Measurements from ENCODE around the gene ANGPT4. TPM values are rescaled to one million over a fixed set of nuclear protein-coding genes. Genes with fewer than 3 reads are reported as not detected.

The ANGPT4 gene
- total RNA-seq, 1 experiment from 2014 or later: not detected

- H3K79me2 ChIP-seq (ENCODE audit: low read length): no peaks in the 10 kb centered on the region
- no peak for DNase-seq
- H2AFZ ChIP-seq (ENCODE audit: low read length): no peak overlapping the region
- no peaks in the 10 kb centered on the region for H3K27me3 ChIP-seq (ENCODE audit: low read length)
- H4K20me1 ChIP-seq (ENCODE audit: insufficient read depth, low read depth, low read length): no peaks in the 10 kb centered on the region
- H3K36me3 ChIP-seq (ENCODE audit: insufficient read depth, low read length): no peaks in the 10 kb centered on the region
- H3K9ac ChIP-seq (ENCODE audit: low read length): no peak overlapping the region
- H3K4me2 ChIP-seq (ENCODE audit: low read depth, low read length, poor library complexity, severe bottlenecking): no peak overlapping the region
- H3K27ac ChIP-seq (ENCODE audit: low read length): no peak overlapping the region
- H3K4me3 ChIP-seq (ENCODE audit: low read length): no peak overlapping the region
- H3K9me2 ChIP-seq (replicated peaks; ENCODE audit: insufficient read depth, low read length): no peaks in the 10 kb centered on the region
- no peaks in the 10 kb centered on the region for H3K4me1 ChIP-seq (ENCODE audit: low read length)
- no peaks in the 10 kb centered on the region for H3K9me3 ChIP-seq (ENCODE audit: low read length)
Measured at GRCh38 chr20:881783-882144, 34.4 kb downstream of the ANGPT4 start.

- no peak overlapping the region for H3K27ac ChIP-seq (ENCODE audit: low read length)
- H3K4me3 ChIP-seq (ENCODE audit: low read length): no peak overlapping the region
- H3K9me2 ChIP-seq (replicated peaks; ENCODE audit: insufficient read depth, low read length): no peaks in the 10 kb centered on the region
- no peak overlapping the region for H3K9ac ChIP-seq (ENCODE audit: low read length)
- H3K36me3 ChIP-seq (ENCODE audit: insufficient read depth, low read length): no peaks in the 10 kb centered on the region
- no peak for DNase-seq
- no peaks in the 10 kb centered on the region for H4K20me1 ChIP-seq (ENCODE audit: insufficient read depth, low read depth, low read length)
- no peaks in the 10 kb centered on the region for H3K79me2 ChIP-seq (ENCODE audit: low read length)
- no peaks in the 10 kb centered on the region for H3K9me3 ChIP-seq (ENCODE audit: low read length)
- H3K4me2 ChIP-seq (ENCODE audit: low read depth, low read length, poor library complexity, severe bottlenecking): no peak overlapping the region
- H3K4me1 ChIP-seq (ENCODE audit: low read length): no peaks in the 10 kb centered on the region
- H2AFZ ChIP-seq (ENCODE audit: low read length): no peak overlapping the region
- H3K27me3 ChIP-seq (ENCODE audit: low read length): no peaks in the 10 kb centered on the region
Measured at GRCh38 chr20:881051-881782, 34.9 kb downstream of the ANGPT4 start.

GRCh38 chr20:879626-880025, 36.5 kb downstream of the ANGPT4 start:
- Histone ChIP-seq H2AFZ (ENCODE audit: low read length) (no peak overlapping the region), H3K79me2 (ENCODE audit: low read length) (no peaks in the 10 kb centered on the region), H3K36me3 (ENCODE audit: insufficient read depth, low read length) (no peaks in the 10 kb centered on the region), H3K4me1 (ENCODE audit: low read length) (no peaks in the 10 kb centered on the region), H3K9me3 (ENCODE audit: low read length) (no peaks in the 10 kb centered on the region), H3K27ac (ENCODE audit: low read length) (no peak overlapping the region), H3K9me2 (replicated peaks; ENCODE audit: insufficient read depth, low read length) (no peaks in the 10 kb centered on the region), H3K4me3 (ENCODE audit: low read length) (no peak overlapping the region), H3K4me2 (ENCODE audit: low read depth, low read length, poor library complexity, severe bottlenecking) (no peak overlapping the region), H4K20me1 (ENCODE audit: insufficient read depth, low read depth, low read length) (no peaks in the 10 kb centered on the region), H3K9ac (ENCODE audit: low read length) (no peak overlapping the region), H3K27me3 (ENCODE audit: low read length) (no peaks in the 10 kb centered on the region)
- no peak for DNase-seq

- H3K27ac ChIP-seq (ENCODE audit: low read length): no peak overlapping the region
- H3K79me2 ChIP-seq (ENCODE audit: low read length): no peaks in the 10 kb centered on the region
- no peak overlapping the region for H3K9ac ChIP-seq (ENCODE audit: low read length)
- H3K9me3 ChIP-seq (ENCODE audit: low read length): no peaks in the 10 kb centered on the region
- H4K20me1 ChIP-seq (ENCODE audit: insufficient read depth, low read depth, low read length): no peaks in the 10 kb centered on the region
- no peak overlapping the region for H3K4me2 ChIP-seq (ENCODE audit: low read depth, low read length, poor library complexity, severe bottlenecking)
- H3K9me2 ChIP-seq (replicated peaks; ENCODE audit: insufficient read depth, low read length): no peaks in the 10 kb centered on the region
- no peaks in the 10 kb centered on the region for H3K4me1 ChIP-seq (ENCODE audit: low read length)
- H3K27me3 ChIP-seq (ENCODE audit: low read length): no peaks in the 10 kb centered on the region
- no peak overlapping the region for H2AFZ ChIP-seq (ENCODE audit: low read length)
- DNase-seq: peak; percentile 67
- no peak overlapping the region for H3K4me3 ChIP-seq (ENCODE audit: low read length)
- H3K36me3 ChIP-seq (ENCODE audit: insufficient read depth, low read length): no peaks in the 10 kb centered on the region
Measured at GRCh38 chr20:878511-879307, 37.4 kb downstream of the ANGPT4 start.

- H3K4me1 ChIP-seq (ENCODE audit: low read length): no peaks in the 10 kb centered on the region
Measured at GRCh38 chr20:877814-878213, 38.3 kb downstream of the ANGPT4 start.

GRCh38 chr20:875115-875514, 41.0 kb downstream of the ANGPT4 start:
- Histone ChIP-seq H3K9me3 (ENCODE audit: low read length) (no peaks in the 10 kb centered on the region), H3K4me3 (ENCODE audit: low read length) (no peak overlapping the region), H3K4me1 (ENCODE audit: low read length) (no peaks in the 10 kb centered on the region), H3K36me3 (ENCODE audit: insufficient read depth, low read length) (no peaks in the 10 kb centered on the region), H3K4me2 (ENCODE audit: low read depth, low read length, poor library complexity, severe bottlenecking) (no peak overlapping the region), H3K79me2 (ENCODE audit: low read length) (no peaks in the 10 kb centered on the region), H3K9me2 (replicated peaks; ENCODE audit: insufficient read depth, low read length) (no peaks in the 10 kb centered on the region), H3K9ac (ENCODE audit: low read length) (no peak overlapping the region), H3K27ac (ENCODE audit: low read length) (no peak overlapping the region), H2AFZ (ENCODE audit: low read length) (no peak overlapping the region), H4K20me1 (ENCODE audit: insufficient read depth, low read depth, low read length) (no peaks in the 10 kb centered on the region), H3K27me3 (ENCODE audit: low read length) (no peaks in the 10 kb centered on the region)
- DNase-seq: no peak

More at GRCh38 chr20:877814-878213, 38.3 kb downstream of the ANGPT4 start:
- H3K36me3 ChIP-seq (ENCODE audit: insufficient read depth, low read length): no peaks in the 10 kb centered on the region
- no peaks in the 10 kb centered on the region for H3K9me3 ChIP-seq (ENCODE audit: low read length)
- H4K20me1 ChIP-seq (ENCODE audit: insufficient read depth, low read depth, low read length): no peaks in the 10 kb centered on the region
- no peak overlapping the region for H3K27ac ChIP-seq (ENCODE audit: low read length)
- H3K79me2 ChIP-seq (ENCODE audit: low read length): no peaks in the 10 kb centered on the region
- DNase-seq: no peak
- H2AFZ ChIP-seq (ENCODE audit: low read length): no peak overlapping the region
- H3K9ac ChIP-seq (ENCODE audit: low read length): no peak overlapping the region
- H3K9me2 ChIP-seq (replicated peaks; ENCODE audit: insufficient read depth, low read length): no peaks in the 10 kb centered on the region
- H3K4me2 ChIP-seq (ENCODE audit: low read depth, low read length, poor library complexity, severe bottlenecking): no peak overlapping the region
- no peak overlapping the region for H3K4me3 ChIP-seq (ENCODE audit: low read length)
- no peaks in the 10 kb centered on the region for H3K27me3 ChIP-seq (ENCODE audit: low read length)

GRCh38 chr20:873875-874607, 42.1 kb downstream of the ANGPT4 start:
- Histone ChIP-seq H3K9me3 (ENCODE audit: low read length) (no peaks in the 10 kb centered on the region), H3K27me3 (ENCODE audit: low read length) (no peaks in the 10 kb centered on the region), H3K9ac (ENCODE audit: low read length) (no peak overlapping the region), H3K27ac (ENCODE audit: low read length) (no peak overlapping the region), H3K9me2 (replicated peaks; ENCODE audit: insufficient read depth, low read length) (no peaks in the 10 kb centered on the region), H4K20me1 (ENCODE audit: insufficient read depth, low read depth, low read length) (no peaks in the 10 kb centered on the region), H3K4me1 (ENCODE audit: low read length) (no peaks in the 10 kb centered on the region), H3K4me3 (ENCODE audit: low read length) (no peak overlapping the region), H2AFZ (ENCODE audit: low read length) (no peak overlapping the region), H3K79me2 (ENCODE audit: low read length) (no peaks in the 10 kb centered on the region), H3K36me3 (ENCODE audit: insufficient read depth, low read length) (no peaks in the 10 kb centered on the region), H3K4me2 (ENCODE audit: low read depth, low read length, poor library complexity, severe bottlenecking) (no peak overlapping the region)
- no peak for DNase-seq

GRCh38 chr20:872855-873520, 43.1 kb downstream of the ANGPT4 start:
- Histone ChIP-seq H4K20me1 (ENCODE audit: insufficient read depth, low read depth, low read length) (no peaks in the 10 kb centered on the region), H3K4me1 (ENCODE audit: low read length) (no peaks in the 10 kb centered on the region), H3K27me3 (ENCODE audit: low read length) (no peaks in the 10 kb centered on the region), H3K9me3 (ENCODE audit: low read length) (no peaks in the 10 kb centered on the region), H3K4me2 (ENCODE audit: low read depth, low read length, poor library complexity, severe bottlenecking) (no peak overlapping the region), H3K27ac (ENCODE audit: low read length) (no peak overlapping the region), H3K36me3 (ENCODE audit: insufficient read depth, low read length) (no peaks in the 10 kb centered on the region), H3K79me2 (ENCODE audit: low read length) (no peaks in the 10 kb centered on the region), H3K9me2 (replicated peaks; ENCODE audit: insufficient read depth, low read length) (no peaks in the 10 kb centered on the region), H2AFZ (ENCODE audit: low read length) (no peak overlapping the region), H3K4me3 (ENCODE audit: low read length) (no peak overlapping the region), H3K9ac (ENCODE audit: low read length) (no peak overlapping the region)
- no peak for DNase-seq
